SH-SY5Y (cell line): ENCODE measurements around the gene RPS6KA4.

Source experiments
- GATA2 ChIP-seq: IDR thresholded peaks from 2 replicates; pipeline ENCODE4 v1.6.1; 2011; ENCODE audit warnings: mild to moderate bottlenecking, low read depth, low read length
- GATA3 ChIP-seq: IDR thresholded peaks from 2 replicates; pipeline ENCODE4 v1.6.1; 2011; ENCODE audit warnings: low read depth, mild to moderate bottlenecking, low read length, moderate library complexity

DNA sequence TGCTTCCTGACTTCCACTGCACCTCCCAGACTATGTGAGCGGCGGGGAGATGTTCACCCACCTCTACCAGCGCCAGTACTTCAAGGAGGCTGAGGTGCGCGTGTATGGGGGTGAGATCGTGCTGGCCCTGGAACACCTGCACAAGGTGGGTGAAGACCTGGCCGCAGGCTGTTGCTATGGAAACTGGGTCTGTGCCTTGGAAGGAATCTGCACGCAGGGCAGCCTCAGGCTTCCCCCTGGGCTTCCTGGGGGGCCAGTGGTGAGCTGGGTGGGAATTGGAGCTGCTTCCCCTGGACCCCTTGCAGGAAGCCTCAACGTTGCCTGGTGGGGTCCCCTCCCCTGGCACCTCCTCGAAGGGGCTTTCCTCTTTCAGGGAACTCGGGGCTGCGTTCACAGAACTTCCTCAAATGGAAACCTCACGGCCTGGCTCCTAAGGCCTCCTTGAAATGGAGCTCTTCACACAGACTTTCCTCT, 1.5 kb downstream of the RPS6KA4 start:
- no peak for TF ChIP-seq GATA3
- TF ChIP-seq GATA2 = no peak
